ENCODE data around the gene PIGU. TPM values are rescaled to one million over a fixed set of nuclear protein-coding genes. Genes with fewer than 3 reads are reported as not detected.

Gene PIGU
- total and polyA plus RNA-seq, 4 donors, result 6.4 to 10.0 (median 7.2) TPM

DNA sequence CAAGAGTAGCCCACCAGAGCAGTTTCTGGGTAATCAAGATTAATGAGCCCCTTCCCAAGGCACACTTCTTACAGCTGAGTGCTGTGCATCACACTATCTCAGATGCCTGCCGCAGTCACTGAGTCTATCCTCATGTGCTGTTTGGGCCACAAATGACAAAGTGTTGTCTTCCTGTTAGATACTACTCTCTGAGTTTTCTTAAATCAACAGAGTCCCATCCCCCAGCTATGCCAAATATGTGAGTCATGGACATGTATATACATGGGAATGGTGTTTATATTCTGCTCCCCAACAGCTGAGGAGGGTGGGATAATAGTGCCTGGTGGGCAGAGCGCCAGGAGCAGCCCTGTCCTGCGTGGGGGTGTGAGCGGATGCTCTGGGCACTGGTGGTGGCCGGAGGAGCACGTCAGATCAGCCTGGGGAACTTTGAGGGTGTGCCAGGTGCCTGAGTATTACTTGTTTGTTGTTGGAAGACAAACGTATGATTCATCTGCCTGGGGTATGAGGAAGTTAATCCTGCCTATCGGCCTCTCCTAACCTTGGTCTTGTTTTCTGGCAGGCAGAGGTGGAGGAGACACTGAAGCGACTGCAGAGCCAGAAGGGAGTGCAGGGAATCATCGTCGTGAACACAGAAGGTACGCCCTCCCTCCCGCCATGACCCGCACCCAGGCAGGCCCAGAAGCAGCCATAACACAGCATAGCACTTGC lies 151.0 kb downstream of the PIGU start:
- Histone ChIP-seq H3K9ac (ENCODE audit: low read depth in 1 of 2, low read length in 2 of 2) (no peak overlapping the region), H3K27me3 (ENCODE audit: control insufficient read depth in 4 of 4, insufficient read depth in 4 of 4, low read length in 3 of 4) (no peaks in the 10 kb centered on the region), H3K36me3 (ENCODE audit: control insufficient read depth in 4 of 4, insufficient read depth in 3 of 4, low read depth in 1 of 4, low read length in 3 of 4) (peaks cover 3 to 32% (median 23%) of the 10 kb centered on the region in 4 donors), H3K9me3 (ENCODE audit: control insufficient read depth in 4 of 4, low read length in 3 of 4) (no peaks in the 10 kb centered on the region), H3K4me1 (ENCODE audit: control insufficient read depth in 4 of 4, insufficient read depth in 4 of 4, low read length in 3 of 4) (peaks cover 0 to 6% (median 2%) of the 10 kb centered on the region in 4 donors), H3K4me3 (ENCODE audit: low read depth in 1 of 3, low read length in 3 of 3) (no peak overlapping the region), H3K27ac (ENCODE audit: low read depth in 1 of 2, low read length in 2 of 2) (peak overlapping the region; percentile 60)
- DNase-seq (ENCODE audit: low spot score), result no peak
- 48% methylated on average over 14 of the region's 14 CpGs for WGBS
- TF ChIP-seq SP1 (IDR thresholded peaks at IDR 0.05) (peak; percentile 21), JUND (IDR thresholded peaks at IDR 0.05) (peak; percentile 53 to 80), TAF1 (conservative IDR thresholded peaks at IDR 0.05) (no peak), HNF4A (conservative IDR thresholded peaks at IDR 0.05) (no peak), YY1 (IDR thresholded peaks at IDR 0.05) (no peak), NR2F2 (IDR thresholded peaks at IDR 0.05) (no peak), RXRA (IDR thresholded peaks at IDR 0.05) (peak in 1 of 2 donors; percentile 55), FOXA1 (IDR thresholded peaks at IDR 0.05) (no peak), RAD21 (IDR thresholded peaks at IDR 0.05) (peak in 1 of 2 donors; percentile 9), EGR1 (IDR thresholded peaks at IDR 0.05; ENCODE audit: low read depth in 2 of 2) (no peak), HNF4G (IDR thresholded peaks at IDR 0.05) (no peak), GABPA (IDR thresholded peaks at IDR 0.05 in 1 of 2, conservative IDR thresholded peaks at IDR 0.05 in 1 of 2) (no peak), FOXA2 (IDR thresholded peaks at IDR 0.05) (peak; percentile 45)
- TF ChIP-seq, protein P1, sequence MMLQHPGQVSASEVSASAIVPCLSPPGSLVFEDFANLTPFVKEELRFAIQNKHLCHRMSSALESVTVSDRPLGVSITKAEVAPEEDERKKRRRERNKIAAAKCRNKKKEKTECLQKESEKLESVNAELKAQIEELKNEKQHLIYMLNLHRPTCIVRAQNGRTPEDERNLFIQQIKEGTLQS (IDR thresholded peaks at IDR 0.05), result no peak
- TF ChIP-seq, protein P2, sequence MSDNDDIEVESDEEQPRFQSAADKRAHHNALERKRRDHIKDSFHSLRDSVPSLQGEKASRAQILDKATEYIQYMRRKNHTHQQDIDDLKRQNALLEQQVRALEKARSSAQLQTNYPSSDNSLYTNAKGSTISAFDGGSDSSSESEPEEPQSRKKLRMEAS (IDR thresholded peaks at IDR 0.05), result no peak
- TF ChIP-seq, protein P3, sequence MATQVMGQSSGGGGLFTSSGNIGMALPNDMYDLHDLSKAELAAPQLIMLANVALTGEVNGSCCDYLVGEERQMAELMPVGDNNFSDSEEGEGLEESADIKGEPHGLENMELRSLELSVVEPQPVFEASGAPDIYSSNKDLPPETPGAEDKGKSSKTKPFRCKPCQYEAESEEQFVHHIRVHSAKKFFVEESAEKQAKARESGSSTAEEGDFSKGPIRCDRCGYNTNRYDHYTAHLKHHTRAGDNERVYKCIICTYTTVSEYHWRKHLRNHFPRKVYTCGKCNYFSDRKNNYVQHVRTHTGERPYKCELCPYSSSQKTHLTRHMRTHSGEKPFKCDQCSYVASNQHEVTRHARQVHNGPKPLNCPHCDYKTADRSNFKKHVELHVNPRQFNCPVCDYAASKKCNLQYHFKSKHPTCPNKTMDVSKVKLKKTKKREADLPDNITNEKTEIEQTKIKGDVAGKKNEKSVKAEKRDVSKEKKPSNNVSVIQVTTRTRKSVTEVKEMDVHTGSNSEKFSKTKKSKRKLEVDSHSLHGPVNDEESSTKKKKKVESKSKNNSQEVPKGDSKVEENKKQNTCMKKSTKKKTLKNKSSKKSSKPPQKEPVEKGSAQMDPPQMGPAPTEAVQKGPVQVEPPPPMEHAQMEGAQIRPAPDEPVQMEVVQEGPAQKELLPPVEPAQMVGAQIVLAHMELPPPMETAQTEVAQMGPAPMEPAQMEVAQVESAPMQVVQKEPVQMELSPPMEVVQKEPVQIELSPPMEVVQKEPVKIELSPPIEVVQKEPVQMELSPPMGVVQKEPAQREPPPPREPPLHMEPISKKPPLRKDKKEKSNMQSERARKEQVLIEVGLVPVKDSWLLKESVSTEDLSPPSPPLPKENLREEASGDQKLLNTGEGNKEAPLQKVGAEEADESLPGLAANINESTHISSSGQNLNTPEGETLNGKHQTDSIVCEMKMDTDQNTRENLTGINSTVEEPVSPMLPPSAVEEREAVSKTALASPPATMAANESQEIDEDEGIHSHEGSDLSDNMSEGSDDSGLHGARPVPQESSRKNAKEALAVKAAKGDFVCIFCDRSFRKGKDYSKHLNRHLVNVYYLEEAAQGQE (IDR thresholded peaks at IDR 0.05), result no peak
- TF ChIP-seq, protein P4, sequence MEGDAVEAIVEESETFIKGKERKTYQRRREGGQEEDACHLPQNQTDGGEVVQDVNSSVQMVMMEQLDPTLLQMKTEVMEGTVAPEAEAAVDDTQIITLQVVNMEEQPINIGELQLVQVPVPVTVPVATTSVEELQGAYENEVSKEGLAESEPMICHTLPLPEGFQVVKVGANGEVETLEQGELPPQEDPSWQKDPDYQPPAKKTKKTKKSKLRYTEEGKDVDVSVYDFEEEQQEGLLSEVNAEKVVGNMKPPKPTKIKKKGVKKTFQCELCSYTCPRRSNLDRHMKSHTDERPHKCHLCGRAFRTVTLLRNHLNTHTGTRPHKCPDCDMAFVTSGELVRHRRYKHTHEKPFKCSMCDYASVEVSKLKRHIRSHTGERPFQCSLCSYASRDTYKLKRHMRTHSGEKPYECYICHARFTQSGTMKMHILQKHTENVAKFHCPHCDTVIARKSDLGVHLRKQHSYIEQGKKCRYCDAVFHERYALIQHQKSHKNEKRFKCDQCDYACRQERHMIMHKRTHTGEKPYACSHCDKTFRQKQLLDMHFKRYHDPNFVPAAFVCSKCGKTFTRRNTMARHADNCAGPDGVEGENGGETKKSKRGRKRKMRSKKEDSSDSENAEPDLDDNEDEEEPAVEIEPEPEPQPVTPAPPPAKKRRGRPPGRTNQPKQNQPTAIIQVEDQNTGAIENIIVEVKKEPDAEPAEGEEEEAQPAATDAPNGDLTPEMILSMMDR (IDR thresholded peaks at IDR 0.05; ENCODE audit: low read depth, low read length, missing input control), result no peak
- TF ChIP-seq, protein P5, sequence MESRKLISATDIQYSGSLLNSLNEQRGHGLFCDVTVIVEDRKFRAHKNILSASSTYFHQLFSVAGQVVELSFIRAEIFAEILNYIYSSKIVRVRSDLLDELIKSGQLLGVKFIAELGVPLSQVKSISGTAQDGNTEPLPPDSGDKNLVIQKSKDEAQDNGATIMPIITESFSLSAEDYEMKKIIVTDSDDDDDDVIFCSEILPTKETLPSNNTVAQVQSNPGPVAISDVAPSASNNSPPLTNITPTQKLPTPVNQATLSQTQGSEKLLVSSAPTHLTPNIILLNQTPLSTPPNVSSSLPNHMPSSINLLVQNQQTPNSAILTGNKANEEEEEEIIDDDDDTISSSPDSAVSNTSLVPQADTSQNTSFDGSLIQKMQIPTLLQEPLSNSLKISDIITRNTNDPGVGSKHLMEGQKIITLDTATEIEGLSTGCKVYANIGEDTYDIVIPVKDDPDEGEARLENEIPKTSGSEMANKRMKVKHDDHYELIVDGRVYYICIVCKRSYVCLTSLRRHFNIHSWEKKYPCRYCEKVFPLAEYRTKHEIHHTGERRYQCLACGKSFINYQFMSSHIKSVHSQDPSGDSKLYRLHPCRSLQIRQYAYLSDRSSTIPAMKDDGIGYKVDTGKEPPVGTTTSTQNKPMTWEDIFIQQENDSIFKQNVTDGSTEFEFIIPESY (IDR thresholded peaks at IDR 0.05), result no peak
